Ascending aorta (tissue), 2 donors: ENCODE data around the gene NKAIN2. TPM values are rescaled to one million over a fixed set of nuclear protein-coding genes. Genes with fewer than 3 reads are reported as not detected.

Source experiments
- DNase-seq, 2 donors: peaks; one replicate each; pipeline ENCODE4 v3.0.0-alpha.2; 2019; ENCODE audit warnings: low spot score in 2 of 2
- H3K27ac ChIP-seq, 2 donors: fragments of 200-600 bp; sonication (generic); one replicate each; pipeline ENCODE4 v1.5.1; 2016 to 2017; ENCODE audit warnings: mild to moderate bottlenecking in 1 of 2
- H3K27me3 ChIP-seq: fragments of 200-600 bp; sonication (generic); one replicate; pipeline ENCODE4 v1.5.1; 2017
- H3K36me3 ChIP-seq, 2 donors: fragments of 200-600 bp; sonication (generic); one replicate each; pipeline ENCODE4 v1.5.1; 2016
- H3K4me1 ChIP-seq, 2 donors: fragments of 200-600 bp; sonication (generic); one replicate each; pipeline ENCODE4 v1.5.1; 2016 to 2017; ENCODE audit warnings: mild to moderate bottlenecking in 1 of 2
- H3K4me3 ChIP-seq, 2 donors: fragments of 200-600 bp; sonication (generic); one replicate each; pipeline ENCODE4 v1.5.1; 2016 to 2017; ENCODE audit warnings: mild to moderate bottlenecking in 1 of 2
- H3K9me3 ChIP-seq, 2 donors: fragments of 200-600 bp; sonication (generic); one replicate each; pipeline ENCODE4 v1.5.1; 2016
- intact Hi-C: fragments of 100-400 bp; cut with DNase I; formaldehyde crosslinking; loops from one replicate; pipeline ENCODE4 v1.15.1; 2023
- total RNA-seq: library from RNA; depleted of rRNA; stranded (reverse); fragments of >200 nt; gene quantifications from one replicate; pipeline ENCODE4 v1.1.0, GENCODE V29; 2016
- TF ChIP-seq, protein P1 (sequence below), 3 experiments: fragments of 200-600 bp in 2 of 3; fragments of 450-650 bp in 1 of 3; sonication (generic) in 2 of 3; IDR thresholded peaks; one replicate each; pipeline ENCODE4 v1.5.1; 2016 to 2019; ENCODE audit warnings: antibody characterized with exemption in 3 of 3, mild to moderate bottlenecking in 1 of 3, moderate library complexity in 1 of 3

NKAIN2 gene
- total RNA-seq, 1 donor from 2014 or later = 0.11 TPM

DNA sequence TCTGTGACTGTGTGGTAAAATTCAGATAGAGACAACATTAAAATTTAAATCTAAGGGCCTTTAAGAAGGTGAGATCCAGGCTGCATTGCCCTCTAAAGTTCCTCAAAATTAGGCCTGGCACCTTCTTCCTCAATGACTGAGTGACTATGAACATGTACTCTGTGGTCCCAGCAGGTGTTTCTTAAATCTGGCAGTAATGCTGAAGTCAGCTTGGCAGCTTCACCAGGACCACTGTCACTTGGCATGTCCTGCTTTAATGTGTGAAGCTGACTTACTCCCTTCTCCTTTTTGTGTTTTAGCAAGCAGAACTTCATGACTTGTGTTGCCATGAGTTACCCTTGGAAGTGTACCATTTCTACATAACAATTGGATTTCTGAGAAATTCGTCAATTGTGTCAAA is 141.7 kb downstream of the NKAIN2 start:
- no peak overlapping the region for H3K27ac ChIP-seq
- TF ChIP-seq, protein P1, sequence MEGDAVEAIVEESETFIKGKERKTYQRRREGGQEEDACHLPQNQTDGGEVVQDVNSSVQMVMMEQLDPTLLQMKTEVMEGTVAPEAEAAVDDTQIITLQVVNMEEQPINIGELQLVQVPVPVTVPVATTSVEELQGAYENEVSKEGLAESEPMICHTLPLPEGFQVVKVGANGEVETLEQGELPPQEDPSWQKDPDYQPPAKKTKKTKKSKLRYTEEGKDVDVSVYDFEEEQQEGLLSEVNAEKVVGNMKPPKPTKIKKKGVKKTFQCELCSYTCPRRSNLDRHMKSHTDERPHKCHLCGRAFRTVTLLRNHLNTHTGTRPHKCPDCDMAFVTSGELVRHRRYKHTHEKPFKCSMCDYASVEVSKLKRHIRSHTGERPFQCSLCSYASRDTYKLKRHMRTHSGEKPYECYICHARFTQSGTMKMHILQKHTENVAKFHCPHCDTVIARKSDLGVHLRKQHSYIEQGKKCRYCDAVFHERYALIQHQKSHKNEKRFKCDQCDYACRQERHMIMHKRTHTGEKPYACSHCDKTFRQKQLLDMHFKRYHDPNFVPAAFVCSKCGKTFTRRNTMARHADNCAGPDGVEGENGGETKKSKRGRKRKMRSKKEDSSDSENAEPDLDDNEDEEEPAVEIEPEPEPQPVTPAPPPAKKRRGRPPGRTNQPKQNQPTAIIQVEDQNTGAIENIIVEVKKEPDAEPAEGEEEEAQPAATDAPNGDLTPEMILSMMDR (IDR thresholded peaks at IDR 0.05) = no peak
- no peaks in the 10 kb centered on the region for H3K27me3 ChIP-seq
- no peaks in the 10 kb centered on the region for H3K4me1 ChIP-seq
- intact Hi-C loops = no loop called here
- H3K4me3 ChIP-seq = no peak overlapping the region
- no peak for DNase-seq
- H3K36me3 ChIP-seq = no peaks in the 10 kb centered on the region
- H3K9me3 ChIP-seq = peaks cover 0 to 5% of the 10 kb centered on the region in 2 donors

- H3K27ac ChIP-seq = no peak overlapping the region
- no peaks in the 10 kb centered on the region for H3K4me1 ChIP-seq
- no peaks in the 10 kb centered on the region for H3K36me3 ChIP-seq
- no peak for DNase-seq
- TF ChIP-seq, protein P1 (IDR thresholded peaks at IDR 0.05) = no peak
- H3K4me3 ChIP-seq = no peak overlapping the region
- H3K27me3 ChIP-seq = no peaks in the 10 kb centered on the region
- intact Hi-C loops = no loop called here
- H3K9me3 ChIP-seq = peaks cover 4 to 12% of the 10 kb centered on the region in 2 donors
Measured at GRCh38 chr6:123953920-123954319, 150.3 kb downstream of the NKAIN2 start.

DNA sequence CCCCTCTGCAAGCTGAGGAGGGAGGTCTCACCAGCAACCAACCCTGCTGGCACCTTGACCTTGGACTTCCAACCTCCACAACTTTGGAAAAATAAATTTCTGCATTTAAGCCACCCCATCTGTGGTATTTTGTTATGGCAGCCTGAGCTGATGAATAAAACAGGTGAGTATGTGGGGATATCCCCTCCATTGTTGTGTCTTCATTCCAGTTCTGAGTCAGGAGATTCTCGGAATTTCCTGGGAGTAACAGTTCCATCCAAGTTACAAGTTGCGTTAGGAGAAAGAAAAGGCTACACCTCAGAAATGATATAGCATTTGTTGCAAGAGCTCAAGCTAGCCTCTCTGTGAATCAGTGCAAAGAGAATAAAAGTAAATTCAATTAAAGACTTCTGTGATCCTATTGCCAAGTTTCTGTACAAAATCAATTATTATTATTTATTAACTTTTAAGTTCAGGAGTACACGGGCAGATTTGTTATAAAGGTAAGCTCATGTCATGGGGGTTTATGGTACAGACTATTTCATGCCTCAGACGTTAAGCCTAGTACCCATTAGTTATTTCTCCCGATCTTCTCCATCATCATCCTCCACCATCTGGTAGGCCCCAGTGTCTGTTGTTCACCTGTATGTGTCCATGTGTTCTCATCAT is 153.0 kb downstream of the NKAIN2 start:
- no peak for DNase-seq
- no peak overlapping the region for H3K27ac ChIP-seq
- H3K9me3 ChIP-seq = peaks cover 0 to 12% of the 10 kb centered on the region in 2 donors
- no peaks in the 10 kb centered on the region for H3K36me3 ChIP-seq
- H3K4me1 ChIP-seq = no peaks in the 10 kb centered on the region
- intact Hi-C loops = no loop called here
- TF ChIP-seq, protein P1 (IDR thresholded peaks at IDR 0.05) = no peak
- H3K27me3 ChIP-seq = no peaks in the 10 kb centered on the region
- no peak overlapping the region for H3K4me3 ChIP-seq

DNA sequence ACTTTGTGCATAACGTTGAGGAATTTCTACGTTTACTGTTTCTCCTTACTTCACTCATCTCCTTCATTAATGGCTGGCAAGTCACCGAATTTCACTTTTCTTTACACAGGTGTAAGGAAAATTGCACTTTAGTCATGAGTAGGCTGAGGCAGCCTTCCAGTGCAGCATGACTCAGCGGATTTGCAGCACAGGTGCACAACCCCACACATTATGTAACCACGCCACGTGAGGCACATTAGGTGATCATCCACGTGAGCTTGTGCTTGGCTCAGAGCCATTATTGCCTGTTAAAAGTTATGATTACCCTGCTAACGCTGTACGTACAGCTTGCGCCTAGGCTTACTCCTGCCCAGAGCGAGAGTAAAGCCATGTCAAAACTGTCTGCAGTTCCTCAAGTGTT is 158.8 kb downstream of the NKAIN2 start:
- no peak for DNase-seq
- H3K27me3 ChIP-seq = no peaks in the 10 kb centered on the region
- TF ChIP-seq, protein P1 (IDR thresholded peaks at IDR 0.05) = no peak
- intact Hi-C loops = no loop called here
- H3K4me3 ChIP-seq = no peak overlapping the region
- H3K9me3 ChIP-seq = no peaks in the 10 kb centered on the region
- no peak overlapping the region for H3K27ac ChIP-seq
- no peaks in the 10 kb centered on the region for H3K36me3 ChIP-seq
- H3K4me1 ChIP-seq = no peaks in the 10 kb centered on the region

DNA sequence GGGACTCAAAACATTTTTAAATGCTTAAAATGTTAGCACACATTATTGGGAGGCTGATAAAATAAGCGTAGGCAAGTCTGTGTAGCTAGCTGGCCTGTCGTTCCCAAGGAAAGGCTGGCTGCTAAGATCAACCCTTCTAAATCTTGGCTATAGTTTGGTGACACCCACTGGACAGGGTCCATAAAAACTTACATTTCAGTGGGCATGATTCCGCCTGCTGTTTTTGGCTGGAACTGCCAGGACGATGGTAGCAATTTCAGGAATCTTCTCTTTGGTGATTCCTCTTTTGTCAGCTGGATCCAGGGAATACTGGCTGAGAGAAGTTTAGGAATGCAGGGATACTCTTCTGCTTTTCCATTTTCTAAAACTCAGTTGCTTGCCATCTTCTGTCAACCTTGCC is 162.2 kb downstream of the NKAIN2 start:
- Histone ChIP-seq H3K36me3 (no peaks in the 10 kb centered on the region), H3K9me3 (no peaks in the 10 kb centered on the region), H3K4me1 (no peaks in the 10 kb centered on the region), H3K27ac (no peak overlapping the region), H3K27me3 (no peaks in the 10 kb centered on the region), H3K4me3 (no peak overlapping the region)
- intact Hi-C loops = no loop called here
- DNase-seq = no peak
- TF ChIP-seq, protein P1 (IDR thresholded peaks at IDR 0.05) = no peak

DNA sequence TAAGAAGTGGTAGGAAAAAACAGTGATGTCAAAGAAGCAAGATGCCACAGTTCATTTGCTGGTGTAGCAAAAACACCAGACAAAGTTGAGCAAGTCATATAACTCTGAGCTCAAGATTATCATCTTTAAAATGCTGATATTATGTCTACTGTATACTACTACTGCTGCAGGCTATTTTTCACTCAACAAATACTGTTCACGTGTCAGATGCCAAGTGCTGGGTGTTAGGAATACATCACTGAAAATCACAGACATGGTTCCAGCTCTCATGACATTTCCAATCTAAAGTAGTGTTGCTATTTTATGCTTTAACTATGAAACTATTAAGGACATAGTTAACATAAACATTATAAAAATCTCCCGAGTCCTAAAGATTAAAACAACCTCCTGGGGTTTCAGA is 163.0 kb downstream of the NKAIN2 start:
- Histone ChIP-seq H3K27me3 (no peaks in the 10 kb centered on the region), H3K27ac (no peak overlapping the region), H3K4me1 (no peaks in the 10 kb centered on the region), H3K36me3 (no peaks in the 10 kb centered on the region), H3K9me3 (no peaks in the 10 kb centered on the region), H3K4me3 (no peak overlapping the region)
- intact Hi-C loops = no loop called here
- TF ChIP-seq, protein P1 (IDR thresholded peaks at IDR 0.05) = no peak
- no peak for DNase-seq
